Measurements from ENCODE around the gene TEX264.
A peak's percentile ranks its signal among the peaks of the same experiment; 100 is the strongest.

TEX264 gene

GRCh38 chr3:51722362-51722761 is 51.3 kb downstream of the TEX264 start:
- TF ChIP-seq TAF1 (IDR thresholded peaks at IDR 0.05; ENCODE audit: low read depth) (no peak), EP300 (IDR thresholded peaks at IDR 0.05; ENCODE audit: borderline replicate concordance) (no peak), RAD21 (IDR thresholded peaks at IDR 0.05; ENCODE audit: low read depth) (peak; percentile 23; the same call in 1 of the 2 replicates)
- TF ChIP-seq, protein P1, sequence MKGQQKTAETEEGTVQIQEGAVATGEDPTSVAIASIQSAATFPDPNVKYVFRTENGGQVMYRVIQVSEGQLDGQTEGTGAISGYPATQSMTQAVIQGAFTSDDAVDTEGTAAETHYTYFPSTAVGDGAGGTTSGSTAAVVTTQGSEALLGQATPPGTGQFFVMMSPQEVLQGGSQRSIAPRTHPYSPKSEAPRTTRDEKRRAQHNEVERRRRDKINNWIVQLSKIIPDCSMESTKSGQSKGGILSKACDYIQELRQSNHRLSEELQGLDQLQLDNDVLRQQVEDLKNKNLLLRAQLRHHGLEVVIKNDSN (IDR thresholded peaks at IDR 0.05), result no peak

DNA sequence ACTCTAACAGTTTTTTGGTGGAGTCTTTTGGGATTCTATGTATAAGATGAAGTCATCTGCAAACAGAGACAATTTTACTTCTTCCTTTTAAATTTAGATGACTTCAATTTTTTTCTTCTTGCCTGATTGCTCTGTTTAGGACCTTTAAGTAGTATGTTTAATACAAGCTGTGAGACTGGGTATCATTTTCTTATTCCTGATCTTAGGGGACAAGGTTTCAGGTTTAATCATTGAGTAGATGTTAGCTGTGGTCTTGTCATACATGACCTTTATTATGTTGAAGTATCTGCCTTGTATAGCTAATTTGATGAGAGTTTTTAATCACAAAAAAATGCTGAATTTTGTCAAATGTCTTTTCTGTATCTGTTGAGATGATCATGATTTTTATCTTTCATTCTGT is 56.4 kb downstream of the TEX264 start:
- TF ChIP-seq, protein P2, sequence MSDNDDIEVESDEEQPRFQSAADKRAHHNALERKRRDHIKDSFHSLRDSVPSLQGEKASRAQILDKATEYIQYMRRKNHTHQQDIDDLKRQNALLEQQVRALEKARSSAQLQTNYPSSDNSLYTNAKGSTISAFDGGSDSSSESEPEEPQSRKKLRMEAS (IDR thresholded peaks at IDR 0.05), result no peak

- TF ChIP-seq EGR1 (IDR thresholded peaks at IDR 0.05) (no peak), CREB1 (IDR thresholded peaks at IDR 0.05; ENCODE audit: low read depth) (no peak)
Measured at GRCh38 chr3:51729042-51729633, 58.1 kb downstream of the TEX264 start.

DNA sequence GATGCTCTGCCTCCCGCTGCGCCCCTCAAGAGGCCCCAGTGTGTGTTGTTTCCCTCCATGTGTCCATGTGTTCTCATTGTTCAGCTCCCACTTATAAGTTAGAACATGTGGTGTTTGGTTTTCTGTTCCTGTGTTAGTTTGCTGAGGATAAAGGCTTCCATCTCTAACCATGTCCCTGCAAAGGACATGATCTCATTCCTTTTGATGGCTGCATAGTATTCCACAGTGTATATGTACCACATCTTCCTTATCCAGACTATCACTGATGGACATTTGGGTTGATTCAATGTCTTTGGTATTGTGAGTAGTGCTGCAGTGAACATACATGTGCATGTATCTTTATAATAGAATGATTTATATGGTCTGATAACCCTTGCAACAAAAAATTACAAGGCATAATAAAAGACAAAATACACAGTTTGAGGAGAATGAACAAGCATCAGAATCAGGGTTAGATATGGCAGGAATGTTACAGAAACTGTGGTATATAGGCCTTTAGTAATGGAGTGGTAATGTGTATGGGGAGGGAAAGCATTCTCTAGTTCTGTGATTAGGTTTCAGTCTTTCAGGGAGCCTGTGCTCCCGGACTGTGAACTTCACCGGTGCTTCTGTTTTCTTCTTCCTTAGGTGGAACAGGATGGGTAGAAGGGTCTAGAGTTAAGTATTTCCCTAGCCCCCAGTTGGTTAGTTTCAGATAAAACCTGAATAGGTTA is 63.0 kb downstream of the TEX264 start:
- TF ChIP-seq ZBTB7A (IDR thresholded peaks at IDR 0.05; ENCODE audit: low read depth) (no peak), CREB1 (IDR thresholded peaks at IDR 0.05; ENCODE audit: low read depth) (no peak), REST (IDR thresholded peaks at IDR 0.05; ENCODE audit: low read depth) (no peak), EGR1 (IDR thresholded peaks at IDR 0.05) (no peak), TEAD4 (IDR thresholded peaks at IDR 0.05) (no peak), FOXM1 (IDR thresholded peaks at IDR 0.05; ENCODE audit: borderline replicate concordance, low read depth) (no peak), RAD21 (IDR thresholded peaks at IDR 0.05; ENCODE audit: low read depth) (no peak), TCF12 (IDR thresholded peaks at IDR 0.05; ENCODE audit: low read depth) (no peak), NFIC (IDR thresholded peaks at IDR 0.05) (no peak), YY1 (IDR thresholded peaks at IDR 0.05; ENCODE audit: low read depth) (no peak), TAF1 (IDR thresholded peaks at IDR 0.05; ENCODE audit: low read depth) (no peak), EP300 (IDR thresholded peaks at IDR 0.05; ENCODE audit: borderline replicate concordance) (no peak), CEBPB (IDR thresholded peaks at IDR 0.05) (no peak)
- TF ChIP-seq, protein P1 (IDR thresholded peaks at IDR 0.05), result no peak
- TF ChIP-seq, protein P2 (IDR thresholded peaks at IDR 0.05), result no peak

DNA sequence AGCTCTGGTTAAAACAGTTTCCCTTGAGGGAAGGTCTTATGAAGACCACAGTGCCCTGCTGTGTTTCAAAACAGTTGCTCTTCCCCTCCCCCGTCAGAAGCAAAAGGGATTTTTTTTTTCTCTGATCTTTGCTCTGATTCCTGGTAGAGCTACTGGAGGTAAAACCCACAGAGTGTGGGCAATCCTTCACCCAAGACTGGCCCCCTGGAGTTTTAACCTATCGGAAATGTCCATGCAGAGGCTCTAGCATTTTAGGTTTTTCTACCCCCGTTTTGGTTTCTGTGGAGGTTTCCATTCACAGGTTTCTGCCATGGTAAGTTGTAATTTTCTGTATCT is 63.5 kb downstream of the TEX264 start:
- no peak for TF ChIP-seq ZBTB7A (IDR thresholded peaks at IDR 0.05; ENCODE audit: low read depth)
- TF ChIP-seq, protein P1 (IDR thresholded peaks at IDR 0.05), result no peak
- no peak for TF ChIP-seq TCF12 (IDR thresholded peaks at IDR 0.05; ENCODE audit: low read depth)
- no peak for TF ChIP-seq CEBPB (IDR thresholded peaks at IDR 0.05)
- no peak for TF ChIP-seq RAD21 (IDR thresholded peaks at IDR 0.05; ENCODE audit: low read depth)
- TF ChIP-seq TEAD4 (IDR thresholded peaks at IDR 0.05), result no peak
- TF ChIP-seq, protein P2 (IDR thresholded peaks at IDR 0.05), result no peak
- no peak for TF ChIP-seq EGR1 (IDR thresholded peaks at IDR 0.05)
- no peak for TF ChIP-seq TAF1 (IDR thresholded peaks at IDR 0.05; ENCODE audit: low read depth)
- TF ChIP-seq NFIC (IDR thresholded peaks at IDR 0.05), result no peak
- no peak for TF ChIP-seq EP300 (IDR thresholded peaks at IDR 0.05; ENCODE audit: borderline replicate concordance)
- no peak for TF ChIP-seq CREB1 (IDR thresholded peaks at IDR 0.05; ENCODE audit: low read depth)
- no peak for TF ChIP-seq REST (IDR thresholded peaks at IDR 0.05; ENCODE audit: low read depth)
- TF ChIP-seq FOXM1 (IDR thresholded peaks at IDR 0.05; ENCODE audit: borderline replicate concordance, low read depth), result no peak
- TF ChIP-seq YY1 (IDR thresholded peaks at IDR 0.05; ENCODE audit: low read depth), result no peak

GRCh38 chr3:51735039-51735438 is 64.0 kb downstream of the TEX264 start:
- TF ChIP-seq EP300 (IDR thresholded peaks at IDR 0.05; ENCODE audit: borderline replicate concordance) (no peak), TCF12 (IDR thresholded peaks at IDR 0.05; ENCODE audit: low read depth) (no peak), CREB1 (IDR thresholded peaks at IDR 0.05; ENCODE audit: low read depth) (no peak), RAD21 (IDR thresholded peaks at IDR 0.05; ENCODE audit: low read depth) (no peak), ZBTB7A (IDR thresholded peaks at IDR 0.05; ENCODE audit: low read depth) (no peak), EGR1 (IDR thresholded peaks at IDR 0.05) (no peak), TEAD4 (IDR thresholded peaks at IDR 0.05) (no peak), YY1 (IDR thresholded peaks at IDR 0.05; ENCODE audit: low read depth) (no peak), REST (IDR thresholded peaks at IDR 0.05; ENCODE audit: low read depth) (no peak), NFIC (IDR thresholded peaks at IDR 0.05) (no peak), FOXM1 (IDR thresholded peaks at IDR 0.05; ENCODE audit: borderline replicate concordance, low read depth) (no peak)
- TF ChIP-seq, protein P2 (IDR thresholded peaks at IDR 0.05), result no peak
- TF ChIP-seq, protein P1 (IDR thresholded peaks at IDR 0.05), result no peak

Measured in Ishikawa (cell line).